HG02970 (cell line): ENCODE results near the gene CDK6.

Source experiments
- ATAC-seq: cut with Tn5 transposase; IDR thresholded peaks from one replicate; pipeline ENCODE4 v1.9.1; 2021; ENCODE audit warnings: mild to moderate bottlenecking, moderate library complexity, moderate number of reproducible peaks; ENCODE audit not compliant: unreplicated experiment, low FRiP score

The CDK6 gene

GRCh38 chr7:92693519-92693918, 142.9 kb downstream of the CDK6 start:
- no peak for ATAC-seq

DNA sequence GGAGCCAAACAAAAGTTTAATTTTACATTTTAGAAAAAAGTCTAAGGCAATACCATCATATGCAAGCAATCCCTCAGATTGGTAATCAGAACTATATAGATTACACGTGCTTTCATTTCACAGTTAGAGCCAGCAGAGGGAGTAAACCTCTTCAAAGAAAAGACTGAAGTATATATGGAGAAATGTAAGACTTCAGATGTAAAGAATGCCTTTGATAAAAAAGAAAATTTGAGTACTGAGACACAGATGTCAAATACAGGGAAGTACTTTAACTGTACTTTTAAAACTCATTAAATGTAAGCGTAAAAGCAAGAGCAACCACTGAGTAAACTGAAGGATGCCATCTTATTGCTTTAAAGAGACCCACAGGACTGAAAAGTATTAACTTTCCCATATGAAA, 144.8 kb downstream of the CDK6 start:
- no peak for ATAC-seq

DNA sequence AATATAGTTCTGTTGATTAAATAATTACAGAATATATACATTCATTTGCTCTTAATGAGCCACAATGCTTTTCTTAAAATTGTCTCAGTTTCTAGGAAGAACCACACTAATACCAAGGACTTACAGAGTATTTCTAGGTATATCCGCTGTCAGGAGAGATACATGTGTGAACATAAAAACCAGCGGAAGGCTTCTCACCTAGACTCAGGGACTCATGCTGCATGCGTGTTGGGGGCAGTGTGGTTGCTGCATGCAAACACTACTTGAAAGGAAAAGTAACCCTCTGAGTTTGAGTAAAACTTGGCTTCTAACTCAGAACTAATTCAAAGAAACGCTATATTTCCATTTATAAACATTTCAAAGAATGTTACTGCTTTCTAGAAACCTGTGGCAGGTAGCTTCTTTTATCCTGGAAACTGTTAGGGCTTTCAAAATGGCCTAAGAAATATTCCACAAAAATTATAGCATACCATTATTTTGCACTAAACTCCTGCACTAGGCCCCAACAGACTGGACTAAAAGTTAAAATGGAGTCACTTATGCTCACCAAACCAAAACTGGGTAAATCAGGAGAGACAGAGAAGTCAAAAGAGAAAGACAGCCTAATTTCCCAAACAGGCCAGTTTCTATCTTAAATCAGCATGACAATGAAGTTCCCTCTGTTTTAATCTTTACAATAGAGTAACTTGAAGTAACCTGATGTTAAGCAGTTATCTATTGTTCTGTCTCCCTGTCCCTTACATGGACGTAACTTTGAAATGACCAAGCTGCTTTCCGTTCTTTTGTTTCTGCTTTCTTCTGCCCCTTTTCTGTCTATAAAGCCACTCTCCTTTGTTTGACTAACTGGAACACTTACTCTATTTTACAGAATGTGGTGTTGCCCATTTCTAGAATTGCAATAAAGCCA, 151.0 kb downstream of the CDK6 start:
- ATAC-seq: no peak

DNA sequence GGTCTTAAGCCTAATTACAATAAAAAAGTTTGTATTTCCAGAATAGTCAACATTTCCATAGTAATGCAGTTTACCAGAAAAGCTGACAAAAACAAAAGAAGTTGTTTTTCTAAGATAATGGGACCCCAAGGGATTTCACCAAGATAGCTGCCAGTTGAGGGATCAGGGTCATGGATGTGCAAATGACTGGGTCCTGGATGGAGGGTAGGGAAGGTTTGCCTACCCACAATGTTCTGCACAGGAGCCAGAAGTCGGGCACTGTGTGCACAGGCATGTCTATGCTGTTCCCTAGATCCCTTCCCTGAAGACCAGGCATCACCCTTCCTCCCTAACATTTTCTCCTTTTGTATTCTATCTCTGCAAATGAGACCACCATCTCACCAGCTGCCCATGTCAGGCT, 152.1 kb downstream of the CDK6 start:
- no peak for ATAC-seq

GRCh38 chr7:92682903-92683539, 153.4 kb downstream of the CDK6 start:
- ATAC-seq: no peak

DNA sequence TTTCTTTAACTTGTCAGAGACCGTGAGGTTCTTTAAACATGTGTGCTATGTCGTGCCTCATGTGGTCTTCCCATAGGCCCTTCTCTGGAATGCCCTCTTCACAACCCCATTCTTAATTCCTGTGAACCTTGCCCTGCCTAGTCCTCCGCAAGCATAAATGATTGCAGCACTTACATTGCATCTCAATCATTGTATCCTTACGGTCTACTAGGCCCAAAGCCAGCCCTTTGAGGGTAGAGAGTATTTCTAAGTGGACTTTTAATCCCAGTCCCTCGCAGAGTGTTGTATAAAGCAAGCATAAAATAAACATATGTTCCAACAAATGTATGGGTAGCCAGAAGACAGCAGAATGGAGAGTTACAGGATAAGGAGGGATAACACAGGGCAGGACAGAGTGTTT, 154.0 kb downstream of the CDK6 start:
- ATAC-seq: no peak

- ATAC-seq: no peak
Measured at GRCh38 chr7:92681633-92682032, 154.7 kb downstream of the CDK6 start.

DNA sequence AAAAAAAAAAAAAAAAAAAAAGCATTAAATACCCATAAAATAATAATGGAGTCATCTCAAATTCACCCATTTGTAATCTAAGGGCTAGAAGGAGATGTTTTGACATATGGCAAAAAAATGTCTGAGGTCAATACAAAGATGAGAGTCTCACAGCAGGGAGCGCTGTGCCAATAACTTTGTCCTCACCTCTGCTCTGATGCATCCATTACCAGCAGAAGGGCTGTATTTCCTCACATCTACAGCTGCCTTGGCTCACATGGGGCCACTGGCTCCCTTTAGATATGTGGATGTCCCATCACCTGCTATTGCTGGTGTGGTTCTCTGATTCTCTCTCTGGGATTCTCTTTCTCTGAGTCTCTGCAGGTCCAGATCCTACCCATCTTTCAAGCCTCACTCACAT, 155.9 kb downstream of the CDK6 start:
- ATAC-seq: no peak

DNA sequence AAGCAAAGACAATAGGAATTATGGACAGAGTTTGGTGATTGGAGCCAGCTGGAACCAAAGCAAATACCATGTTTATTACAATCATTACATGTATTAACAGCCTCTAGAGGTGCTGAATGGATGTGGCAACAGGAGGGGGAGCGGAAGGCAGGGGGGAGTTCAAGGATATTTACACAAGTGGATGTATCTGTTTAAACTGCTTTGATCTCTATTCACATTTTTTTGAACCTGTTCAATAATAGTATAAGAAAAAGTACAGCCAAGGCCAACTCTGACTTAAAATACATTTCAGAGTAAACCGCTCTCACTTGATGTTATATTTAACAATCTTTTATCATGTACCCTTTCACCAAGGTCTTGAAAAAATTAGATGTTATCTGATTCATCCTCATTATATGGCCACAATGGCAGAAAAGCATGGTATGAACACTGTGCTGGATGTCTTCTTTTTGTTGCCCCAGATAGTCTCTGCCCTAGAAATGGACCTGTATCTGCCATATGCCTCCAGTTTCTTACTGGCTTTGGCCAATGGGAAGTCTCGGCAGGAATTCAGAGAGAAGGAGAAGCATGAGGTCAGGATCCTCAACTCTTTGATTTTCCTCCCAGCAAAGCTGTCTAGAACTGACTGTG, 158.0 kb downstream of the CDK6 start:
- no peak for ATAC-seq

- no peak for ATAC-seq
Measured at GRCh38 chr7:92674379-92674778, 162.0 kb downstream of the CDK6 start.

- no peak for ATAC-seq
Measured at GRCh38 chr7:92671505-92672169, 164.7 kb downstream of the CDK6 start.

DNA sequence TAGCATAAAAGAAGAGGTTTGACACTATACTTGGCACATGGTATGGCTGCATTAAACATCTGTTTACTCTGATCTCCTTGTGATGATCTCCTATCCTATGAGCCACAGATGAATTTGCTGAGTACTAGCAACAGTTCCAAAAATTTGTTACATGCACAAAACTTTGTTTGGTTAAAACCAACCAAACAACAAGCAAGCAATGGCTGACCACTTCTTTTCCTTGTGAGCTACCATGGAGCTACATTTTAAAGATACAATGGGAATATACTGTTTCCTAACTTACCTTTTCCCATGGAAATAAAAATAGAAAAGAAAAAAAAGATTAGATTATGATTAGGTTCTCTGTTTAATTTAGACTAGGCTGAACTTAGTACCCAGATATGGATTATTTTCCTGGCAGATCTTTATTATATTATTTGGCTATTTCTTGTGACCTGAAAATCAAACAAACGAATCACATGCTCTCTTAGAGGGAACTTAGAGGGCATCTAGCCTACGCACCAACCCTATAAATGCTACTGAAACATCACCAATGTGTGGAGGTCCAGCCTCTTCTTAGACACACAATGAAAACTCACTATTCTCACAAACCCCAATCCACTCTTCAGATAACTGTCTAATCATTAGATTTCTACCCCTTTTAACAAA, 166.0 kb downstream of the CDK6 start:
- ATAC-seq: no peak

- no peak for ATAC-seq
Measured at GRCh38 chr7:92669616-92670165, 166.7 kb downstream of the CDK6 start.

- ATAC-seq: no peak
Measured at GRCh38 chr7:92668564-92668963, 167.8 kb downstream of the CDK6 start.

DNA sequence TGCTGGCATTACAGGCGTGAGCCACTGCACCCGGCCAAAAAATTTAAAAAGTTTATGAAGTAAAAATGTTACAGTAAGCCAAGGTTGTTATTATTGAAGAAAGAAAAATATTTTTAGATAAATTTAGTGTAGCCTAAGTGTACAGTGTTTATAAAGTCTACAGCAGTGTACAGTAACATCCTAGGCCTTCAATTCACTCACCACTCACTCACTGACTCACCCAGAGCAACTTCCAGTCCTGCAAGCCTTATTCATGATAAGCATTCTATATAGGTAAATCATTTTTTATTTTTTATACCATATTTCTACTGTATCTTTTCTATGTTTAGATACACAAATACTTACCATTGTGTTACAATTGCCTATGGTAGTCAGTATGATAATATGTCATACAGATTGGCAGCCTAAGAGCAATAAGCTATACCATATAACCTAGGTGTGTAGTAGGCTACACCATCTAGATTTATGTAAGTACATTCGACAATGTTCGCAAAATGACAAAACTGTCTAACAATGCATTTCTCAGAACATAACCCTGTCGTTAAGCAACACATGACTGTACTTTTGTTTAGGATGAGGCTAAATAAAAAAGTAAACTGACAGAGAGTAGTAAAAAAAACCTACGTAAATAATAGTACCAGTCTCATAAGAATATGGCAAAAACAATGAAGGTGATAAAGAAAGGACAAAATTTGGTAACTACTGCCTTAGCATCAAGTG, 168.4 kb downstream of the CDK6 start:
- no peak for ATAC-seq

GRCh38 chr7:92665926-92666325, 170.4 kb downstream of the CDK6 start:
- no peak for ATAC-seq

GRCh38 chr7:92661651-92662050, 174.7 kb downstream of the CDK6 start:
- ATAC-seq: no peak

DNA sequence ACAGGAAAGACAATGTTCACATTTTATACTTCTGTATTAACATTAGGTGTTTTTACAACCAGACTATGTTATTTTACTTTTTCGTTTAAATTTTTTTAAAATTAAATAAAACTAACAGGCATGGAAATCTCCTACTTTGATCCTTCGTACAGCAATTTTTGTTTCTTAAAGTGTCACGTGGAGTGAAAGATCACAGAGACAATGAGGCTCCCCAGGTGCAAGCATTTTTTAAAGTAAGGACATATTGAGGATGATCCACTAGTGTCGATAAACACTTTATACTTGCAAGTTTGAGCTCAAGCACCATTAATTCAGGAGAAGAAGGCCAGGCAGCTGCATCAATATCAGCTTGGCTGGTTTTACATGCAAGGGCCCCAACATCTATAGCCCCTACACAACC, 177.7 kb downstream of the CDK6 start:
- ATAC-seq: no peak

GRCh38 chr7:92657391-92657790, 179.0 kb downstream of the CDK6 start:
- ATAC-seq: no peak

- no peak for ATAC-seq
Measured at GRCh38 chr7:92656121-92656520, 180.3 kb downstream of the CDK6 start.
